Thoracic aorta (tissue), 2 donors: ENCODE results near the gene TMEM161A. TPM values are rescaled to one million over a fixed set of nuclear protein-coding genes. Genes with fewer than 3 reads are reported as not detected.

Experiments used
- ATAC-seq: fragments of 150-250 bp; one replicate; pipeline ENCODE4 v1.8.0; 2017; ENCODE audit warnings: low read depth; ENCODE audit not compliant: insufficient number of reproducible peaks, low FRiP score
- DNase-seq: peaks from one replicate; pipeline ENCODE4 v3.0.0-alpha.2; 2020; ENCODE audit warnings: low spot score
- H3K27ac ChIP-seq, 2 donors: fragments of 200-600 bp; sonication (generic); 1 replicate in 1 of 2; 2 replicates in 1 of 2; pipeline ENCODE4 v1.5.1; 2016; ENCODE audit warnings: mild to moderate bottlenecking in 2 of 2, moderate library complexity in 2 of 2
- H3K27me3 ChIP-seq: fragments of 200-600 bp; sonication (generic); replicated peaks from 2 replicates; pipeline ENCODE4 v1.6.0; 2016; ENCODE audit warnings: mild to moderate bottlenecking; ENCODE audit not compliant: insufficient read depth
- H3K36me3 ChIP-seq: fragments of 200-600 bp; sonication (generic); one replicate; pipeline ENCODE4 v1.5.1; 2016
- H3K4me1 ChIP-seq, 2 donors: fragments of 200-600 bp; sonication (generic); 1 replicate in 1 of 2; 2 replicates in 1 of 2; pipeline versions ENCODE4 v1.5.1 to v1.6.0; 2016; ENCODE audit warnings: low read depth in 2 of 2, mild to moderate bottlenecking in 1 of 2; ENCODE audit not compliant: control insufficient read depth in 1 of 2
- H3K4me3 ChIP-seq: fragments of 200-600 bp; sonication (generic); 2 replicates; pipeline ENCODE4 v1.5.1; 2016; ENCODE audit warnings: mild to moderate bottlenecking
- H3K9me3 ChIP-seq: fragments of 200-600 bp; sonication (generic); 2 replicates; pipeline ENCODE4 v1.5.1; 2016
- total RNA-seq, 2 donors: library from RNA; depleted of rRNA; stranded (reverse); fragments of >200 nt; gene quantifications; one replicate each; pipeline versions ENCODE4 v1.1.0 to v1.2.3, GENCODE V29; 2016
- TF ChIP-seq, protein P1 (sequence below): fragments of 200-600 bp; sonication (generic); IDR thresholded peaks from one replicate; pipeline ENCODE4 v1.5.1; 2019; ENCODE audit warnings: antibody characterized with exemption

TMEM161A gene
- total RNA-seq, 2 donors from 2014 or later: 13.8 to 14.4 TPM

DNA sequence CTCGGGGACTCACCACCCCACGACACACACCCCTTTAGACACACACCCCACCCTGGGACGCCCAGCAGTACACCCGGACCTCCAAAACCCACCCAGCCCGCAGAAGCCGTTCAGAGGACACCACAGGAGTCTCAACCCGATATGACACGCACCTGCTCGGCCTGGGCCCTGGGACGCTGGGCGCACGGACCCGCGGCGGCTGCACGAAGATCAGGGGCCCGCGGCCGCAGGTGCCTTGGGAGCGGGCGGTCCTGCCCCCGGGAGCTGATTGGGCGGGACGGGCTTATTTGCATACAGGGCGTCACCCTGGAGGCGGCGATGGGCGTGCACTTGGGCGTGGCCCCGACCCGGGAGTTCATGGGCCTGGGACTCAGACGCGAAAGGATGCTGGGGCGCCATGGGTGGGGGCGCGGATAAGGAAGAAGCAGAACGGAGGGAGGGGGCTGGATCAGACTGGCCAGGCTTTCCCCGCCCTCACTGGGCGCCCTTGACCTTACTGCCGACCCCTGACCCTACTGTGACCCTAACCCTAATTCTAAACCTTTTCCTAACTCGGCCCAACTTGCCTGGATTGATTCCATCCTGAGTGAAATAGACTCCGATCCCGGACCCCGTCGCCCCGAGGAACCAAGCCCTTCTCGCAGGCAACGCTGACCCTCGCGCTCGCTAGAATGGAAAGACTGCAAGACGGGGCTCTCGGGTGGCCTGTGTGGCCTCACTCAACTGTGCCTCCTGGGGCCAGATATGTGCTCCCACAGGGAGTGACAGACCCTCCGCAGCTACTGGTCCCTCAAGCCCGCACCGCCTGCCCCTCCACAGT is 32.0 kb upstream of the TMEM161A start, which contains the start of gene MEF2B:
Gene MEF2B (minus strand): TSS at position 211 of the 820 bp plus-strand sequence. CDS start 19,528 bp downstream, outside the sequence.
- Histone ChIP-seq H3K4me1 (peaks cover 6 to 9% of the 10 kb centered on the region in 2 donors), H3K4me3 (peak within 1 kb of the TSS; percentile 53), H3K36me3 (no peaks in the 10 kb centered on the region), H3K9me3 (no peaks in the 10 kb centered on the region), H3K27ac (no peak within 1 kb of the TSS), H3K27me3 (no peaks in the 10 kb centered on the region)
- DNase-seq (no peak), ATAC-seq (no peak)
- TF ChIP-seq, protein P1, sequence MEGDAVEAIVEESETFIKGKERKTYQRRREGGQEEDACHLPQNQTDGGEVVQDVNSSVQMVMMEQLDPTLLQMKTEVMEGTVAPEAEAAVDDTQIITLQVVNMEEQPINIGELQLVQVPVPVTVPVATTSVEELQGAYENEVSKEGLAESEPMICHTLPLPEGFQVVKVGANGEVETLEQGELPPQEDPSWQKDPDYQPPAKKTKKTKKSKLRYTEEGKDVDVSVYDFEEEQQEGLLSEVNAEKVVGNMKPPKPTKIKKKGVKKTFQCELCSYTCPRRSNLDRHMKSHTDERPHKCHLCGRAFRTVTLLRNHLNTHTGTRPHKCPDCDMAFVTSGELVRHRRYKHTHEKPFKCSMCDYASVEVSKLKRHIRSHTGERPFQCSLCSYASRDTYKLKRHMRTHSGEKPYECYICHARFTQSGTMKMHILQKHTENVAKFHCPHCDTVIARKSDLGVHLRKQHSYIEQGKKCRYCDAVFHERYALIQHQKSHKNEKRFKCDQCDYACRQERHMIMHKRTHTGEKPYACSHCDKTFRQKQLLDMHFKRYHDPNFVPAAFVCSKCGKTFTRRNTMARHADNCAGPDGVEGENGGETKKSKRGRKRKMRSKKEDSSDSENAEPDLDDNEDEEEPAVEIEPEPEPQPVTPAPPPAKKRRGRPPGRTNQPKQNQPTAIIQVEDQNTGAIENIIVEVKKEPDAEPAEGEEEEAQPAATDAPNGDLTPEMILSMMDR: no peak

DNA sequence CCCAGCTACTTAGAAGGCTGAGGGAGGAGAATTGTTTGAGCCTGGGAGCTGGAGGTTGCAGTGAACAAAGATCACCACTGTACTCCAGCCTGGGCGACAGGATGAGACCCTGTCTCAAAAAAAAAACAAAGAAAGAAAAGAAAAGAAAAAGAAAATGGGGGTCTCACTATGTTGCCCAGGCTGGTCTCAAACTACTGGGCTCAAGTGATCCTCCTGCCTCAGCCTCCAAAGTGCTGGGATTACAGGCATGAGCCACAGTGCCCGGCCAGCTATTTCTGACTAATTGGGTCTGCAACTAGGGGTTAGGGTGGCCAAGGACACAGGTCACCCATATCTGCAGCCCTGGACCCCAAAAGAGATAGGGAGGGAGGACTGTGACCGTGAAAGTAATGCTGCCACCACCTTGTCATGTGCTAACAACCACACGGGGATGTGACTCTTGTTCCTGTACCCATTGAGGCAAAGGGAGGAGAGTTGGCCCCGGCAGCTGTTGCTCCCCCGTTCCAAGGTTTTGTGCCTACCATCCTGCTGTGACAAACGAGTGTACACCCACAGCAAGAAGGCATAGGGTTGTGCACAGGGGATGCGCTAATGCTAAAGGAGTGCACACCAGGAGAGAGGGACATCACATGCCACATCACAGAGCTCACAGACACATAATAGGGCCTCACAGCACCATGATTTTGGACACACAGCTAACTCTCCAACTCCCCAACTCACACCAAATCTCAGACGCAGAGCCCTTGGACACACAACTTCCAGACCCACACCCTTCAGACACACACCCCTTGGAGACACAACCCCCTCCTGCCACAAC is 31.2 kb upstream of the TMEM161A start:
- peaks cover 6 to 9% of the 10 kb centered on the region in 2 donors for H3K4me1 ChIP-seq
- no peaks in the 10 kb centered on the region for H3K36me3 ChIP-seq
- H3K9me3 ChIP-seq: no peaks in the 10 kb centered on the region
- TF ChIP-seq, protein P1: no peak
- H3K27me3 ChIP-seq: no peaks in the 10 kb centered on the region
- no peak for ATAC-seq
- no peak overlapping the region for H3K27ac ChIP-seq
- DNase-seq: no peak
- no peak overlapping the region for H3K4me3 ChIP-seq

DNA sequence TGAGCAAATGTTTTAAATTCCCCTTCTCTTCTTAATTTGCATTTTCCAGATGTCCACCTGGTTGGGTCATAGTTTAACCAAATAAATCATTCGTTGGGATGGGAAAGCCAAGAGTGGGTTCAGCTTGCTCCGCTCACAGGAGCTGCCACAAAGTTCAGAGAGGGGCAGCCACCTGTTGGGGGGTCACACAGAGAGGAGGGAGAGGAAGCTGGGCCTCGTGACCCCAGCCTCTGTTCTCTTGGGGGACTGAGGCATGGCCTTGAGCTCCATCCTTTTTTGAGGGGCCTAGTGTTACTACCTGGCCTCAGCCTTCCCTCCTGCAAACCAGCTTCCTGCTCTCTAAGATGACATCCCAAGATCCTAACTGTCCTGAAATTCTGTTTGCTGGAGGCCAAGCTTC is 29.3 kb upstream of the TMEM161A start:
- H3K27me3 ChIP-seq: no peaks in the 10 kb centered on the region
- H3K27ac ChIP-seq: no peak overlapping the region
- DNase-seq (no peak), ATAC-seq (no peak)
- H3K9me3 ChIP-seq: no peaks in the 10 kb centered on the region
- H3K4me3 ChIP-seq: no peak overlapping the region
- TF ChIP-seq, protein P1: no peak
- peaks cover 6 to 9% of the 10 kb centered on the region in 2 donors for H3K4me1 ChIP-seq
- H3K36me3 ChIP-seq: no peaks in the 10 kb centered on the region

DNA sequence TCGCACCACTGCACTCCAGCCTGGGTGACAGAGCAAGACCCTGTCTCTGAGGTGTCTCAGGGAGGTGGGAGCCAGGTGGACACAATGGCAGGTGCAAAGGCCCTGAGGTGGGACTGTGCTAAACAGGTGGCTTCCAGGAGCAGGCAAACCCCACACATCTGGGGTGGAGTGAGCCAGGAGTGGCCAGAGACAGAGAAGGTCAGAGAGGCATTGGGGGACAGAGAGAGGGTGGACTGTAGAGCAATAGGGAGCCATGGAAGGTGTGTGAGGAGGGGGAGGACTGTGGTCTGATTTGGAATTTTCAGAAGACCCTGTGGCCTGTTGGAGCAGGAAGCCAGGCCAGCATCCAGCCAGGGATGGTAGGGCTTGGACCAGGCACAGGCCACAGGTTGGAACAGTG is 27.1 kb upstream of the TMEM161A start:
- H3K4me1 ChIP-seq: peaks cover 5% of the 10 kb centered on the region in 2 donors
- H3K9me3 ChIP-seq: no peaks in the 10 kb centered on the region
- H3K36me3 ChIP-seq: no peaks in the 10 kb centered on the region
- DNase-seq: no peak
- no peaks in the 10 kb centered on the region for H3K27me3 ChIP-seq
- TF ChIP-seq, protein P1: no peak
- H3K27ac ChIP-seq: no peak overlapping the region
- no peak overlapping the region for H3K4me3 ChIP-seq
- ATAC-seq: no peak

DNA sequence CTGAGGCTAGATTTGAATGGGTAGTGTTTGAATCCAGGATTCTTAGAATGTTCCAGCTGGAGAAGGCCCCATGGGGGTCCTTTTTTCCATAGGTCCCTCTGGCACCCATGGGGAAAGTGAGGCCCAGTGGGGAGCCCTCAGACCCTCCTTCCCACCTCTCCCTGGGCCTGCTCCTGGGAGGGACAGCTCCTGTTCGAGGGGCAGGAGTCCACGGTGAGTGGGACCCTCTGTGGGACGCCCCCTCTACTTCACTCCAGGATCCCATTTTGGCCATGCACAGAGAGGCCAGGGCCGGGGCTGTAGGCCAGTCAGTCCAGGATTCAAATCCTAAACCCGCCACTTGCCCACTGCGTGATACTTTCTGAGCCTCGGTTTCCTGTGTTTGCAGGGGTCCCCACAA is 24.2 kb upstream of the TMEM161A start:
- TF ChIP-seq, protein P1: no peak
- Histone ChIP-seq H3K27me3 (no peaks in the 10 kb centered on the region), H3K9me3 (no peaks in the 10 kb centered on the region), H3K36me3 (no peaks in the 10 kb centered on the region), H3K27ac (no peak overlapping the region), H3K4me1 (no peaks in the 10 kb centered on the region), H3K4me3 (no peak overlapping the region)
- ATAC-seq (no peak), DNase-seq (no peak)
